Stomach (tissue), 4 donors: ENCODE results near the gene NNMT.

Experiments
- EP300 ChIP-seq: sonication (generic); formaldehyde crosslinking; IDR thresholded peaks from one replicate; pipeline ENCODE4 v1.6.1; 2017; ENCODE audit warnings: antibody characterized with exemption
- POLR2A ChIP-seq, 4 donors: fragments of 450-650 bp; IDR thresholded peaks; one replicate each; pipeline ENCODE4 v1.6.1; 2016; ENCODE audit warnings: antibody characterized with exemption in 4 of 4, control low read depth in 2 of 4, mild to moderate bottlenecking in 1 of 4, moderate library complexity in 1 of 4
- POLR2AphosphoS5 ChIP-seq, 3 donors: sonication (generic); formaldehyde crosslinking; IDR thresholded peaks; one replicate each; pipeline ENCODE4 v1.6.1; 2016; ENCODE audit warnings: antibody characterized with exemption in 3 of 3
- TF ChIP-seq, protein P1 (sequence below), 7 experiments: fragments of 450-650 bp in 4 of 7; fragments of 200-600 bp in 3 of 7; sonication (generic) in 3 of 7; IDR thresholded peaks; one replicate each; pipeline ENCODE4 v1.5.1; 2016 to 2019; ENCODE audit warnings: antibody characterized with exemption in 7 of 7, control low read depth in 2 of 7, mild to moderate bottlenecking in 1 of 7

DNA sequence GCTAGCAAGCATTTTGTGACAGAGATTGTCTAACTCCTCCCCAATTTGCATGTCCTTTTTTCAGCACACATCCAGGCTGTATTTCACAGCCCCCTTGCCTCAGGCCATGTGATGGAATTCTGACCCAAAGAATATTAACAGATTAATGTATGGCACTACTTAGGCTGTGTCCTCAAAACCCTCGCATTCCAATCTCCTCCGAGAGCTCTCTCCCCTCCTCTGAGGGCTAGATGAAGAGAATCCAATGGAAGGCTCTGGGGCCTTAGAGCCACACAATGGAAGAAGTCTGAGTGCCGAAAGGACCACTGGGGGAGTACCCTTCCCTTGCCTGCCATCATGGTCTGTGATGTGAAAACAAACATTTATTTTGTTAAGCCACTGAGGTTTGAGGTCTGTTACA is 13.7 kb upstream of the NNMT start:
- TF ChIP-seq POLR2A (IDR thresholded peaks at IDR 0.05) (no peak), POLR2AphosphoS5 (IDR thresholded peaks at IDR 0.05) (no peak), EP300 (no peak)
- TF ChIP-seq, protein P1, sequence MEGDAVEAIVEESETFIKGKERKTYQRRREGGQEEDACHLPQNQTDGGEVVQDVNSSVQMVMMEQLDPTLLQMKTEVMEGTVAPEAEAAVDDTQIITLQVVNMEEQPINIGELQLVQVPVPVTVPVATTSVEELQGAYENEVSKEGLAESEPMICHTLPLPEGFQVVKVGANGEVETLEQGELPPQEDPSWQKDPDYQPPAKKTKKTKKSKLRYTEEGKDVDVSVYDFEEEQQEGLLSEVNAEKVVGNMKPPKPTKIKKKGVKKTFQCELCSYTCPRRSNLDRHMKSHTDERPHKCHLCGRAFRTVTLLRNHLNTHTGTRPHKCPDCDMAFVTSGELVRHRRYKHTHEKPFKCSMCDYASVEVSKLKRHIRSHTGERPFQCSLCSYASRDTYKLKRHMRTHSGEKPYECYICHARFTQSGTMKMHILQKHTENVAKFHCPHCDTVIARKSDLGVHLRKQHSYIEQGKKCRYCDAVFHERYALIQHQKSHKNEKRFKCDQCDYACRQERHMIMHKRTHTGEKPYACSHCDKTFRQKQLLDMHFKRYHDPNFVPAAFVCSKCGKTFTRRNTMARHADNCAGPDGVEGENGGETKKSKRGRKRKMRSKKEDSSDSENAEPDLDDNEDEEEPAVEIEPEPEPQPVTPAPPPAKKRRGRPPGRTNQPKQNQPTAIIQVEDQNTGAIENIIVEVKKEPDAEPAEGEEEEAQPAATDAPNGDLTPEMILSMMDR (IDR thresholded peaks at IDR 0.05), result no peak
